ENCODE data around the gene TBC1D21.

- TF ChIP-seq CTCF (IDR thresholded peaks at IDR 0.05; ENCODE audit: poor library complexity, severe bottlenecking) (no peak), TAF1 (IDR thresholded peaks at IDR 0.05; ENCODE audit: low read depth) (no peak), EZH2 (IDR thresholded peaks at IDR 0.05; ENCODE audit: borderline replicate concordance, insufficient read depth, low read length, poor library complexity, severe bottlenecking) (no peak)
These were observed 14.1 kb downstream of the TBC1D21 start for GRCh38 chr15:73887481-73887880.

Data from neural cell (in vitro differentiated cells).